GM23338 (cell line): ENCODE measurements around the gene TAF1A. TPM values are rescaled to one million over a fixed set of nuclear protein-coding genes. Genes with fewer than 3 reads are reported as not detected.

Experiments
- ATAC-seq: fragments of 200-7000 bp; cut with Tn5 transposase; 3 replicates; pipeline ENCODE4 v1.9.1; 2020
- DNase-seq: peaks from one replicate; pipeline ENCODE4 v3.0.0-alpha.2; 2015; ENCODE audit warnings: low spot score
- H2AFZ ChIP-seq: fragments of 200-600 bp; sonication (generic); 2 replicates; pipeline ENCODE4 v1.8.0; 2016; ENCODE audit warnings: antibody characterized with exemption, mild to moderate bottlenecking, moderate library complexity
- H3F3A ChIP-seq: fragments of 200-600 bp; sonication (generic); replicated peaks from 2 replicates; pipeline ENCODE4 v1.8.0; 2017; ENCODE audit warnings: antibody characterized with exemption, mixed run types, low read depth
- H3K27ac ChIP-seq: fragments of 200-600 bp; sonication (generic); 2 replicates; pipeline ENCODE4 v1.6.1; 2016; ENCODE audit warnings: low read depth
- H3K27me3 ChIP-seq: fragments of 200-600 bp; sonication (generic); 2 replicates; pipeline ENCODE4 v1.8.0; 2016; ENCODE audit warnings: mild to moderate bottlenecking, mixed run types, moderate library complexity; ENCODE audit not compliant: insufficient read depth
- H3K36me3 ChIP-seq: fragments of 200-600 bp; sonication (generic); 2 replicates; pipeline ENCODE4 v1.8.0; 2016; ENCODE audit warnings: mild to moderate bottlenecking; ENCODE audit not compliant: insufficient read depth
- H3K4me1 ChIP-seq: fragments of 200-600 bp; sonication (generic); 2 replicates; pipeline ENCODE4 v1.8.0; 2016; ENCODE audit warnings: mild to moderate bottlenecking, moderate library complexity; ENCODE audit not compliant: insufficient read depth
- H3K4me2 ChIP-seq: fragments of 200-600 bp; sonication (generic); 2 replicates; pipeline ENCODE4 v1.7.1; 2017; ENCODE audit warnings: mixed run types
- H3K4me3 ChIP-seq: fragments of 200-600 bp; sonication (generic); 2 replicates; pipeline ENCODE4 v1.6.1; 2016; ENCODE audit warnings: mixed run types
- H3K79me2 ChIP-seq: fragments of 200-600 bp; sonication (generic); replicated peaks from 2 replicates; pipeline ENCODE4 v1.8.0; 2017; ENCODE audit warnings: mild to moderate bottlenecking; ENCODE audit not compliant: insufficient read depth
- H3K9me2 ChIP-seq: fragments of 200-600 bp; sonication (generic); 2 replicates; pipeline ENCODE4 v1.8.0; 2017; ENCODE audit not compliant: insufficient read depth
- H4K20me1 ChIP-seq: fragments of 200-600 bp; sonication (generic); replicated peaks from 2 replicates; pipeline ENCODE4 v1.8.0; 2017; ENCODE audit warnings: mild to moderate bottlenecking; ENCODE audit not compliant: insufficient read depth
- H3K27ac Mint-ChIP-seq: 2 replicates; pipeline ENCODE4 v1.8.0; 2020; ENCODE audit warnings: inconsistent platforms, mild to moderate bottlenecking, moderate library complexity, mixed read lengths
- H3K27me3 Mint-ChIP-seq: 3 replicates; pipeline ENCODE4 v1.8.0; 2022; ENCODE audit warnings: low read depth, mild to moderate bottlenecking, moderate library complexity, mixed read lengths, inconsistent platforms; ENCODE audit not compliant: insufficient read depth, poor library complexity
- H3K36me3 Mint-ChIP-seq: 3 replicates; pipeline ENCODE4 v1.8.0; 2021; ENCODE audit warnings: low read depth, mild to moderate bottlenecking, inconsistent platforms, moderate library complexity, mixed read lengths
- H3K4me1 Mint-ChIP-seq: 3 replicates; pipeline ENCODE4 v1.8.0; 2020; ENCODE audit warnings: mild to moderate bottlenecking, inconsistent platforms, mixed read lengths
- H3K4me3 Mint-ChIP-seq: 3 replicates; pipeline ENCODE4 v1.8.0; 2021; ENCODE audit warnings: moderate library complexity, mild to moderate bottlenecking, inconsistent platforms, mixed read lengths
- H3K9me3 Mint-ChIP-seq: 3 replicates; pipeline ENCODE4 v1.8.0; 2020; ENCODE audit warnings: moderate library complexity, mild to moderate bottlenecking, inconsistent platforms, mixed read lengths
- EZH2phosphoT487 ChIP-seq: fragments of 200-600 bp; sonication (generic); IDR thresholded peaks from one replicate; pipeline ENCODE4 v1.8.1; 2018; ENCODE audit warnings: antibody characterized with exemption; ENCODE audit not compliant: unreplicated experiment
- REST ChIP-seq: IDR thresholded peaks from one replicate; pipeline ENCODE4 v1.6.1; 2018; ENCODE audit warnings: antibody characterized with exemption; ENCODE audit not compliant: unreplicated experiment
- ZNF331 ChIP-seq: fragments of 250-450 bp; sonication (Bioruptor Pico); IDR thresholded peaks from 2 replicates; pipeline ENCODE4 v1.5.0; 2020; ENCODE audit warnings: low read depth, mild to moderate bottlenecking, moderate library complexity
- polyA plus RNA-seq: library from polyadenylated mRNA; unstranded; fragments of >200 nt; fragmentation: Nextera tagmentation; extraction: Ambion mirVana; gene quantifications from 2 replicates; pipeline ENCODE4 v1.2.1, GENCODE V29; 2016
- total RNA-seq: library from RNA; depleted of rRNA; stranded (reverse); fragments of >200 nt; shearing (Covaris generic); gene quantifications from 2 replicates; pipeline ENCODE4 v1.2.3, GENCODE V29; 2014
- TF ChIP-seq, protein P1 (sequence below): IDR thresholded peaks from 2 replicates; pipeline ENCODE4 v1.6.1; 2016; ENCODE audit warnings: antibody characterized with exemption
- TF ChIP-seq, protein P2 (sequence below): fragments of 250-450 bp; sonication (Bioruptor Pico); IDR thresholded peaks from 2 replicates; pipeline ENCODE4 v1.5.0; 2020; ENCODE audit warnings: mild to moderate bottlenecking, moderate library complexity

The TAF1A gene
- total and polyA plus RNA-seq, 2 experiments from 2014 or later = 5.5 to 13.3 TPM

GRCh38 chr1:222557148-222557547, 32.6 kb downstream of the TAF1A start:
- Histone ChIP-seq H4K20me1 (no peaks in the 10 kb centered on the region), H2AFZ (no peak overlapping the region), H3K9me2 (no peaks in the 10 kb centered on the region), H3K27ac (no peak overlapping the region), H3K27me3 (no peaks in the 10 kb centered on the region), H3K4me3 (no peak overlapping the region), H3K4me2 (no peak overlapping the region), H3K79me2 (no peaks in the 10 kb centered on the region), H3K36me3 (peaks cover 30% of the 10 kb centered on the region), H3K4me1 (no peaks in the 10 kb centered on the region), H3F3A (no peaks in the 10 kb centered on the region)
- Mint-ChIP-seq H3K36me3 (peaks cover 15% of the 10 kb centered on the region), H3K9me3 (no peaks in the 10 kb centered on the region), H3K27ac (no peak overlapping the region), H3K4me1 (no peaks in the 10 kb centered on the region), H3K27me3 (no peaks in the 10 kb centered on the region), H3K4me3 (no peak overlapping the region)
- no peak for DNase-seq
- ATAC-seq = no peak
- TF ChIP-seq, protein P1, sequence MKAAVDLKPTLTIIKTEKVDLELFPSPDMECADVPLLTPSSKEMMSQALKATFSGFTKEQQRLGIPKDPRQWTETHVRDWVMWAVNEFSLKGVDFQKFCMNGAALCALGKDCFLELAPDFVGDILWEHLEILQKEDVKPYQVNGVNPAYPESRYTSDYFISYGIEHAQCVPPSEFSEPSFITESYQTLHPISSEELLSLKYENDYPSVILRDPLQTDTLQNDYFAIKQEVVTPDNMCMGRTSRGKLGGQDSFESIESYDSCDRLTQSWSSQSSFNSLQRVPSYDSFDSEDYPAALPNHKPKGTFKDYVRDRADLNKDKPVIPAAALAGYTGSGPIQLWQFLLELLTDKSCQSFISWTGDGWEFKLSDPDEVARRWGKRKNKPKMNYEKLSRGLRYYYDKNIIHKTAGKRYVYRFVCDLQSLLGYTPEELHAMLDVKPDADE = no peak
- TF ChIP-seq EZH2phosphoT487 (no peak), ZNF331 (no peak), REST (no peak)

- Histone ChIP-seq H3K9me2 (no peaks in the 10 kb centered on the region), H3K4me3 (no peak overlapping the region), H3K36me3 (peaks cover 28% of the 10 kb centered on the region), H3K79me2 (no peaks in the 10 kb centered on the region), H3K27ac (no peak overlapping the region), H3K4me1 (no peaks in the 10 kb centered on the region), H3K27me3 (no peaks in the 10 kb centered on the region), H3K4me2 (no peak overlapping the region), H3F3A (no peaks in the 10 kb centered on the region), H2AFZ (no peak overlapping the region), H4K20me1 (no peaks in the 10 kb centered on the region)
- no peaks in the 10 kb centered on the region for H3K4me1 Mint-ChIP-seq
- no peak overlapping the region for H3K27ac Mint-ChIP-seq
- peaks cover 12% of the 10 kb centered on the region; the same call in 2 of the 3 replicates for H3K36me3 Mint-ChIP-seq
- H3K27me3 Mint-ChIP-seq = no peaks in the 10 kb centered on the region
- no peaks in the 10 kb centered on the region for H3K9me3 Mint-ChIP-seq
- H3K4me3 Mint-ChIP-seq = no peak overlapping the region
- ATAC-seq (no peak), DNase-seq (no peak)
- TF ChIP-seq REST = no peak
- TF ChIP-seq, protein P2, sequence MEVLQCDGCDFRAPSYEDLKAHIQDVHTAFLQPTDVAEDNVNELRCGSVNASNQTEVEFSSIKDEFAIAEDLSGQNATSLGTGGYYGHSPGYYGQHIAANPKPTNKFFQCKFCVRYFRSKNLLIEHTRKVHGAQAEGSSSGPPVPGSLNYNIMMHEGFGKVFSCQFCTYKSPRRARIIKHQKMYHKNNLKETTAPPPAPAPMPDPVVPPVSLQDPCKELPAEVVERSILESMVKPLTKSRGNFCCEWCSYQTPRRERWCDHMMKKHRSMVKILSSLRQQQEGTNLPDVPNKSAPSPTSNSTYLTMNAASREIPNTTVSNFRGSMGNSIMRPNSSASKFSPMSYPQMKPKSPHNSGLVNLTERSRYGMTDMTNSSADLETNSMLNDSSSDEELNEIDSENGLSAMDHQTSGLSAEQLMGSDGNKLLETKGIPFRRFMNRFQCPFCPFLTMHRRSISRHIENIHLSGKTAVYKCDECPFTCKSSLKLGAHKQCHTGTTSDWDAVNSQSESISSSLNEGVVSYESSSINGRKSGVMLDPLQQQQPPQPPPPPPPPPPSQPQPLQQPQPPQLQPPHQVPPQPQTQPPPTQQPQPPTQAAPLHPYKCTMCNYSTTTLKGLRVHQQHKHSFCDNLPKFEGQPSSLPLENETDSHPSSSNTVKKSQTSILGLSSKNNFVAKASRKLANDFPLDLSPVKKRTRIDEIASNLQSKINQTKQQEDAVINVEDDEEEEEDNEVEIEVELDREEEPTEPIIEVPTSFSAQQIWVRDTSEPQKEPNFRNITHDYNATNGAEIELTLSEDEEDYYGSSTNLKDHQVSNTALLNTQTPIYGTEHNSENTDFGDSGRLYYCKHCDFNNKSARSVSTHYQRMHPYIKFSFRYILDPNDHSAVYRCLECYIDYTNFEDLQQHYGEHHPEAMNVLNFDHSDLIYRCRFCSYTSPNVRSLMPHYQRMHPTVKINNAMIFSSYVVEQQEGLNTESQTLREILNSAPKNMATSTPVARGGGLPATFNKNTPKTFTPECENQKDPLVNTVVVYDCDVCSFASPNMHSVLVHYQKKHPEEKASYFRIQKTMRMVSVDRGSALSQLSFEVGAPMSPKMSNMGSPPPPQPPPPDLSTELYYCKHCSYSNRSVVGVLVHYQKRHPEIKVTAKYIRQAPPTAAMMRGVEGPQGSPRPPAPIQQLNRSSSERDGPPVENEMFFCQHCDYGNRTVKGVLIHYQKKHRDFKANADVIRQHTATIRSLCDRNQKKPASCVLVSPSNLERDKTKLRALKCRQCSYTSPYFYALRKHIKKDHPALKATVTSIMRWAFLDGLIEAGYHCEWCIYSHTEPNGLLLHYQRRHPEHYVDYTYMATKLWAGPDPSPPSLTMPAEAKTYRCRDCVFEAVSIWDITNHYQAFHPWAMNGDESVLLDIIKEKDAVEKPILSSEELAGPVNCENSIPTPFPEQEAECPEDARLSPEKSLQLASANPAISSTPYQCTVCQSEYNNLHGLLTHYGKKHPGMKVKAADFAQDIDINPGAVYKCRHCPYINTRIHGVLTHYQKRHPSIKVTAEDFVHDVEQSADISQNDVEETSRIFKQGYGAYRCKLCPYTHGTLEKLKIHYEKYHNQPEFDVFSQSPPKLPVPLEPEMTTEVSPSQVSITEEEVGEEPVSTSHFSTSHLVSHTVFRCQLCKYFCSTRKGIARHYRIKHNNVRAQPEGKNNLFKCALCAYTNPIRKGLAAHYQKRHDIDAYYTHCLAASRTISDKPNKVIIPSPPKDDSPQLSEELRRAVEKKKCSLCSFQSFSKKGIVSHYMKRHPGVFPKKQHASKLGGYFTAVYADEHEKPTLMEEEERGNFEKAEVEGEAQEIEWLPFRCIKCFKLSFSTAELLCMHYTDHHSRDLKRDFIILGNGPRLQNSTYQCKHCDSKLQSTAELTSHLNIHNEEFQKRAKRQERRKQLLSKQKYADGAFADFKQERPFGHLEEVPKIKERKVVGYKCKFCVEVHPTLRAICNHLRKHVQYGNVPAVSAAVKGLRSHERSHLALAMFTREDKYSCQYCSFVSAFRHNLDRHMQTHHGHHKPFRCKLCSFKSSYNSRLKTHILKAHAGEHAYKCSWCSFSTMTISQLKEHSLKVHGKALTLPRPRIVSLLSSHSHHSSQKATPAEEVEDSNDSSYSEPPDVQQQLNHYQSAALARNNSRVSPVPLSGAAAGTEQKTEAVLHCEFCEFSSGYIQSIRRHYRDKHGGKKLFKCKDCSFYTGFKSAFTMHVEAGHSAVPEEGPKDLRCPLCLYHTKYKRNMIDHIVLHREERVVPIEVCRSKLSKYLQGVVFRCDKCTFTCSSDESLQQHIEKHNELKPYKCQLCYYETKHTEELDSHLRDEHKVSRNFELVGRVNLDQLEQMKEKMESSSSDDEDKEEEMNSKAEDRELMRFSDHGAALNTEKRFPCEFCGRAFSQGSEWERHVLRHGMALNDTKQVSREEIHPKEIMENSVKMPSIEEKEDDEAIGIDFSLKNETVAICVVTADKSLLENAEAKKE (CRISPR knock-in tag) = no peak
These were observed 33.6 kb downstream of the TAF1A start for GRCh38 chr1:222555992-222556615.
